ENCODE data around the gene SAXO2. TPM values are rescaled to one million over a fixed set of nuclear protein-coding genes. Genes with fewer than 3 reads are reported as not detected.
"Not testable (repeated sequence)": the region's sequence is repeated elsewhere in the genome, so short reads cannot be mapped to it uniquely, and the experiment has no call there.

SAXO2 gene
- total and polyA plus RNA-seq, 2 donors (not counting 1 experiment from before 2014, with no cell fraction given), result 2.5 to 30.2 TPM

- H3K27me3 Mint-ChIP-seq, result no peaks in the 10 kb centered on the region
- CTCF ChIA-PET, result no interaction called here
These were observed 31.4 kb upstream of the SAXO2 start for GRCh38 chr15:82231233-82231632.

DNA sequence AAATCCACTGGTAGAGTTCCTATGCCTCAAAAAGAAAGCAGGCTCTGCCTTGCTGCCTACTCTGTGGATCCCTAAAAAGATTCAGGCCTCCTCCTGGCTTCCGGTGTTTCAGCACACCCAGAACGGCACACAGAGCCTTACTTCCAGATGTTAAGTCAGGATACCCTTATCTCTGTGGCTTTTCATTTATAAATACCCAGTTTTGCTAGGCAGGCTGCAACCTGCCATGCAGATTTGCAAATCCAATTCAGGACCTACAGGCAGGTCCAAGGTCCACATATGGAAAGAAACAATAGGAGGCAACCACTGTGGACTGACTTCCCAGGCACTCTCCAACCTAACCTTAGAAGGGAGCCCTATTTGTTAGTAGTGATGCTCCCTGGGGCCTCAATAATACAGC is 30.8 kb upstream of the SAXO2 start:
- Histone ChIP-seq H3K27me3 (replicated peaks in 1 of 4; ENCODE audit: control extremely low read depth in 1 of 4, control insufficient read depth in 3 of 4, insufficient read depth in 4 of 4, low read length in 3 of 4) (no peaks in the 10 kb centered on the region), H3K9me3 (ENCODE audit: control extremely low read depth in 1 of 3, control insufficient read depth in 2 of 3, insufficient read depth in 1 of 3, low read length in 2 of 3) (peaks cover 0 to 1% (median 0%) of the 10 kb centered on the region in 3 donors), H3K36me3 (replicated peaks in 1 of 2; ENCODE audit: control extremely low read depth in 1 of 2, control insufficient read depth in 1 of 2, extremely low read depth in 1 of 2, insufficient read depth in 2 of 2, low read length in 1 of 2) (peaks cover 10% of the 10 kb centered on the region in 2 experiments), H3K27ac (ENCODE audit: low read length in 2 of 2) (no peak overlapping the region), H3K79me2 (ENCODE audit: control insufficient read depth, insufficient read depth, low read length) (no peaks in the 10 kb centered on the region), H3K4me1 (ENCODE audit: control insufficient read depth in 2 of 2, insufficient read depth in 2 of 2, low read length in 2 of 2) (peaks cover 7 to 13% of the 10 kb centered on the region in 2 donors), H3K4me2 (replicated peaks; ENCODE audit: low read depth, low read length, poor library complexity, severe bottlenecking) (no peak overlapping the region), H2AFZ (ENCODE audit: insufficient read depth, low read depth, low read length, poor library complexity, severe bottlenecking) (no peak overlapping the region), H3K9ac (ENCODE audit: low read length) (no peak overlapping the region), H3K4me3 (ENCODE audit: control extremely low read depth in 1 of 5, extremely low read depth in 1 of 5, insufficient read depth in 1 of 5, low read depth in 2 of 5, low read length in 4 of 5) (no peak overlapping the region), H4K20me1 (ENCODE audit: control insufficient read depth, insufficient read depth, low read length, poor library complexity, severe bottlenecking) (no peaks in the 10 kb centered on the region)
- POLR2A ChIA-PET, result no interaction called here
- Mint-ChIP-seq H3K4me1 (peaks cover 11% of the 10 kb centered on the region), H3K9me3 (ENCODE audit: insufficient read depth) (no peaks in the 10 kb centered on the region), H3K27me3 (no peaks in the 10 kb centered on the region), H3K4me3 (no peak overlapping the region), H3K27ac (no peak overlapping the region)
- ATAC-seq (ENCODE audit: low read depth) (no peak), DNase-seq (no peak)
- intact Hi-C loops (cut with micrococcal nuclease), result no loop called here
- CTCF ChIA-PET, result interaction anchor here (1.0 kb wide), 1 partner anchor 10 kb away, joined by 3 read pairs; no protein-coding TSS in a partner anchor
- TF ChIP-seq, protein P1, sequence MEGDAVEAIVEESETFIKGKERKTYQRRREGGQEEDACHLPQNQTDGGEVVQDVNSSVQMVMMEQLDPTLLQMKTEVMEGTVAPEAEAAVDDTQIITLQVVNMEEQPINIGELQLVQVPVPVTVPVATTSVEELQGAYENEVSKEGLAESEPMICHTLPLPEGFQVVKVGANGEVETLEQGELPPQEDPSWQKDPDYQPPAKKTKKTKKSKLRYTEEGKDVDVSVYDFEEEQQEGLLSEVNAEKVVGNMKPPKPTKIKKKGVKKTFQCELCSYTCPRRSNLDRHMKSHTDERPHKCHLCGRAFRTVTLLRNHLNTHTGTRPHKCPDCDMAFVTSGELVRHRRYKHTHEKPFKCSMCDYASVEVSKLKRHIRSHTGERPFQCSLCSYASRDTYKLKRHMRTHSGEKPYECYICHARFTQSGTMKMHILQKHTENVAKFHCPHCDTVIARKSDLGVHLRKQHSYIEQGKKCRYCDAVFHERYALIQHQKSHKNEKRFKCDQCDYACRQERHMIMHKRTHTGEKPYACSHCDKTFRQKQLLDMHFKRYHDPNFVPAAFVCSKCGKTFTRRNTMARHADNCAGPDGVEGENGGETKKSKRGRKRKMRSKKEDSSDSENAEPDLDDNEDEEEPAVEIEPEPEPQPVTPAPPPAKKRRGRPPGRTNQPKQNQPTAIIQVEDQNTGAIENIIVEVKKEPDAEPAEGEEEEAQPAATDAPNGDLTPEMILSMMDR (IDR thresholded peaks at IDR 0.05), result no peak
- no peak for TF ChIP-seq EZH2 (IDR thresholded peaks at IDR 0.05; ENCODE audit: borderline replicate concordance, insufficient read depth, low read depth, low read length, poor library complexity, severe bottlenecking)
- WGBS (ENCODE audit: insufficient coverage), result 95% methylated on average over 2 of the region's 2 CpGs

More at GRCh38 chr15:82231233-82231632, 31.4 kb upstream of the SAXO2 start:
- Histone ChIP-seq H3K27me3 (replicated peaks in 1 of 4; ENCODE audit: control extremely low read depth in 1 of 4, control insufficient read depth in 3 of 4, insufficient read depth in 4 of 4, low read length in 3 of 4) (no peaks in the 10 kb centered on the region), H3K9me3 (ENCODE audit: control extremely low read depth in 1 of 3, control insufficient read depth in 2 of 3, insufficient read depth in 1 of 3, low read length in 2 of 3) (peaks cover 0 to 1% (median 0%) of the 10 kb centered on the region in 3 donors), H3K27ac (ENCODE audit: low read length in 2 of 2) (no peak overlapping the region), H3K4me3 (ENCODE audit: control extremely low read depth in 1 of 5, extremely low read depth in 1 of 5, insufficient read depth in 1 of 5, low read depth in 2 of 5, low read length in 4 of 5) (no peak overlapping the region), H3K4me2 (replicated peaks; ENCODE audit: low read depth, low read length, poor library complexity, severe bottlenecking) (no peak overlapping the region), H4K20me1 (ENCODE audit: control insufficient read depth, insufficient read depth, low read length, poor library complexity, severe bottlenecking) (no peaks in the 10 kb centered on the region), H2AFZ (ENCODE audit: insufficient read depth, low read depth, low read length, poor library complexity, severe bottlenecking) (no peak overlapping the region), H3K9ac (ENCODE audit: low read length) (no peak overlapping the region), H3K79me2 (ENCODE audit: control insufficient read depth, insufficient read depth, low read length) (no peaks in the 10 kb centered on the region), H3K36me3 (replicated peaks in 1 of 2; ENCODE audit: control extremely low read depth in 1 of 2, control insufficient read depth in 1 of 2, extremely low read depth in 1 of 2, insufficient read depth in 2 of 2, low read length in 1 of 2) (peaks cover 9 to 10% of the 10 kb centered on the region in 2 experiments), H3K4me1 (ENCODE audit: control insufficient read depth in 2 of 2, insufficient read depth in 2 of 2, low read length in 2 of 2) (peaks cover 7 to 13% of the 10 kb centered on the region in 2 donors)
- DNase-seq (no peak), ATAC-seq (ENCODE audit: low read depth) (no peak)
- Mint-ChIP-seq H3K4me1 (peaks cover 11% of the 10 kb centered on the region), H3K4me3 (no peak overlapping the region), H3K9me3 (ENCODE audit: insufficient read depth) (no peaks in the 10 kb centered on the region), H3K27ac (no peak overlapping the region)
- POLR2A ChIA-PET, result no interaction called here
- no CpG with 5 or more reads among the region's 2 CpGs for WGBS (ENCODE audit: insufficient coverage)
- intact Hi-C loops (cut with micrococcal nuclease), result no loop called here
- no peak for TF ChIP-seq EZH2 (IDR thresholded peaks at IDR 0.05; ENCODE audit: borderline replicate concordance, insufficient read depth, low read depth, low read length, poor library complexity, severe bottlenecking)
- TF ChIP-seq, protein P1 (IDR thresholded peaks at IDR 0.05), result no peak

GRCh38 chr15:82237944-82238534 is 24.6 kb upstream of the SAXO2 start:
- H3K4me2 ChIP-seq (replicated peaks; ENCODE audit: low read depth, low read length, poor library complexity, severe bottlenecking); H2AFZ ChIP-seq (ENCODE audit: insufficient read depth, low read depth, low read length, poor library complexity, severe bottlenecking); H3K27me3 Mint-ChIP-seq; H3K9me3 Mint-ChIP-seq (ENCODE audit: insufficient read depth); DNase-seq; H3K27ac Mint-ChIP-seq; H4K20me1 ChIP-seq (ENCODE audit: control insufficient read depth, insufficient read depth, low read length, poor library complexity, severe bottlenecking); H3K4me3 Mint-ChIP-seq; H3K27ac ChIP-seq (ENCODE audit: low read length in 2 of 2); H3K79me2 ChIP-seq (ENCODE audit: control insufficient read depth, insufficient read depth, low read length); H3K27me3 ChIP-seq (replicated peaks in 1 of 4; ENCODE audit: control extremely low read depth in 1 of 4, control insufficient read depth in 3 of 4, insufficient read depth in 4 of 4, low read length in 3 of 4); H3K9me3 ChIP-seq (ENCODE audit: control extremely low read depth in 1 of 3, control insufficient read depth in 2 of 3, insufficient read depth in 1 of 3, low read length in 2 of 3); POLR2A ChIA-PET; intact Hi-C loops (cut with micrococcal nuclease); H3K4me3 ChIP-seq (ENCODE audit: control extremely low read depth in 1 of 5, extremely low read depth in 1 of 5, insufficient read depth in 1 of 5, low read depth in 2 of 5, low read length in 4 of 5); H3K9ac ChIP-seq (ENCODE audit: low read length); CTCF ChIA-PET; ATAC-seq (ENCODE audit: low read depth): not testable (repeated sequence)
- H3K4me1 Mint-ChIP-seq, result peaks cover 11% of the 10 kb centered on the region
- no CpG with 5 or more reads among the region's 3 CpGs for WGBS (ENCODE audit: insufficient coverage)
- Histone ChIP-seq H3K4me1 (ENCODE audit: control insufficient read depth in 2 of 2, insufficient read depth in 2 of 2, low read length in 2 of 2) (peaks cover 7 to 11% of the 10 kb centered on the region in 2 donors), H3K36me3 (replicated peaks in 1 of 2; ENCODE audit: control extremely low read depth in 1 of 2, control insufficient read depth in 1 of 2, extremely low read depth in 1 of 2, insufficient read depth in 2 of 2, low read length in 1 of 2) (peaks cover 4 to 21% of the 10 kb centered on the region in 2 experiments)
